ENCODE results near the gene FRRS1.

FRRS1 gene

GRCh38 chr1:99669821-99670220 lies 96.6 kb downstream of the FRRS1 start:
- no peak for DNase-seq (ENCODE audit: low read depth)
- no peak overlapping the region for H3K4me3 ChIP-seq (ENCODE audit: low read depth, low read length)
- TF ChIP-seq POLR2A (IDR thresholded peaks at IDR 0.05; ENCODE audit: extremely low read depth, insufficient read length) = no peak
- TF ChIP-seq, protein P1, sequence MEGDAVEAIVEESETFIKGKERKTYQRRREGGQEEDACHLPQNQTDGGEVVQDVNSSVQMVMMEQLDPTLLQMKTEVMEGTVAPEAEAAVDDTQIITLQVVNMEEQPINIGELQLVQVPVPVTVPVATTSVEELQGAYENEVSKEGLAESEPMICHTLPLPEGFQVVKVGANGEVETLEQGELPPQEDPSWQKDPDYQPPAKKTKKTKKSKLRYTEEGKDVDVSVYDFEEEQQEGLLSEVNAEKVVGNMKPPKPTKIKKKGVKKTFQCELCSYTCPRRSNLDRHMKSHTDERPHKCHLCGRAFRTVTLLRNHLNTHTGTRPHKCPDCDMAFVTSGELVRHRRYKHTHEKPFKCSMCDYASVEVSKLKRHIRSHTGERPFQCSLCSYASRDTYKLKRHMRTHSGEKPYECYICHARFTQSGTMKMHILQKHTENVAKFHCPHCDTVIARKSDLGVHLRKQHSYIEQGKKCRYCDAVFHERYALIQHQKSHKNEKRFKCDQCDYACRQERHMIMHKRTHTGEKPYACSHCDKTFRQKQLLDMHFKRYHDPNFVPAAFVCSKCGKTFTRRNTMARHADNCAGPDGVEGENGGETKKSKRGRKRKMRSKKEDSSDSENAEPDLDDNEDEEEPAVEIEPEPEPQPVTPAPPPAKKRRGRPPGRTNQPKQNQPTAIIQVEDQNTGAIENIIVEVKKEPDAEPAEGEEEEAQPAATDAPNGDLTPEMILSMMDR (IDR thresholded peaks at IDR 0.05; ENCODE audit: low read depth, low read length) = no peak
- no peak for TF ChIP-seq MYC (IDR thresholded peaks at IDR 0.05; ENCODE audit: low read depth, low read length)
- no peak for TF ChIP-seq MAX (IDR thresholded peaks at IDR 0.05; ENCODE audit: low read depth, low read length)

- TF ChIP-seq POLR2A (IDR thresholded peaks at IDR 0.05; ENCODE audit: extremely low read depth, insufficient read length) (no peak), MYC (IDR thresholded peaks at IDR 0.05; ENCODE audit: low read depth, low read length) (no peak), MAX (IDR thresholded peaks at IDR 0.05; ENCODE audit: low read depth, low read length) (no peak)
- TF ChIP-seq, protein P1 (IDR thresholded peaks at IDR 0.05; ENCODE audit: low read depth, low read length) = no peak
- H3K4me3 ChIP-seq (ENCODE audit: low read depth, low read length) = no peak overlapping the region
- no peak for DNase-seq (ENCODE audit: low read depth)
These were observed 97.1 kb downstream of the FRRS1 start for GRCh38 chr1:99669376-99669775.

DNA sequence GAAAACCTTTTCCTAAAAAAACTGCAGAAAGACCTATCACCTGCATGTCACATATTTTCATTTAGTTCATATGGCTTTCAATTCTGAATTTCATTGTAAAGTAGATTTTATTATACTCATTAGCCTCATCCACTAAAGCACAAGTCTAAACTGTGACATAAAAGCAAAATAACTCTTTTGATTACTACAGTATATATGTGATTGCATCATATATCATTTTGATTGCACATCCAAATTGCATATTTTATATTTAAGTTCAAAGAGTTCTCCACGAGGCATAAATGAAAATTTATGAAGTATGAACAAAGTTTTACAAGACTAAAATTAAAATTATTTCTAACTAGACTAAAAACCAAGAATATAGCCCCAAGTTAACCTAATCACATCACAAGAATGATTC lies 101.2 kb downstream of the FRRS1 start:
- TF ChIP-seq POLR2A (IDR thresholded peaks at IDR 0.05; ENCODE audit: extremely low read depth, insufficient read length) (no peak), MYC (IDR thresholded peaks at IDR 0.05; ENCODE audit: low read depth, low read length) (no peak), MAX (IDR thresholded peaks at IDR 0.05; ENCODE audit: low read depth, low read length) (no peak)
- TF ChIP-seq, protein P1 (IDR thresholded peaks at IDR 0.05; ENCODE audit: low read depth, low read length) = no peak
- no peak overlapping the region for H3K4me3 ChIP-seq (ENCODE audit: low read depth, low read length)

DNA sequence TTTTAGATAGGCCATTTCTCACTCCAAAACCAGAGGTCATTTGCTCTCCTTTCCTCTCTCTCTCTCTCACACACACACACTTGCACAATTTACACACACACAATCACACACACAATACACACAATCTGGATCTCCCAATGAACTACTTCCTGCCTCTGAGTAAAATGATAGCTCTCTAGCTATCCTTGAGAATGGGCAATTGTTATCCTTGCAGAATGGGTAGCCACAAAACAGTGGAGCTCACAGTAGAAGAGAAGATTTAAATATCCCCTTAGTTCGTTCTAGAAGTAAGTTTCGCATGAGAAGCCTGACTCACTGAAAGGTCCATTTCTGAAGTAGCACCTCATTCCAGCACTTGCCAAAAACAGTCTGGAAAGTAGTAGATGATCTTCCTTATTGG lies 102.9 kb downstream of the FRRS1 start:
- no peak for DNase-seq (ENCODE audit: low read depth)
- TF ChIP-seq MYC (IDR thresholded peaks at IDR 0.05; ENCODE audit: low read depth, low read length) (no peak), MAX (IDR thresholded peaks at IDR 0.05; ENCODE audit: low read depth, low read length) (no peak), POLR2A (IDR thresholded peaks at IDR 0.05; ENCODE audit: extremely low read depth, insufficient read length) (no peak)
- TF ChIP-seq, protein P1 (IDR thresholded peaks at IDR 0.05; ENCODE audit: low read depth, low read length) = no peak
- H3K4me3 ChIP-seq (ENCODE audit: low read depth, low read length) = no peak overlapping the region

More for the DNA sequence above, 101.2 kb downstream of the FRRS1 start:
- no peak for DNase-seq (ENCODE audit: low read depth)

DNA sequence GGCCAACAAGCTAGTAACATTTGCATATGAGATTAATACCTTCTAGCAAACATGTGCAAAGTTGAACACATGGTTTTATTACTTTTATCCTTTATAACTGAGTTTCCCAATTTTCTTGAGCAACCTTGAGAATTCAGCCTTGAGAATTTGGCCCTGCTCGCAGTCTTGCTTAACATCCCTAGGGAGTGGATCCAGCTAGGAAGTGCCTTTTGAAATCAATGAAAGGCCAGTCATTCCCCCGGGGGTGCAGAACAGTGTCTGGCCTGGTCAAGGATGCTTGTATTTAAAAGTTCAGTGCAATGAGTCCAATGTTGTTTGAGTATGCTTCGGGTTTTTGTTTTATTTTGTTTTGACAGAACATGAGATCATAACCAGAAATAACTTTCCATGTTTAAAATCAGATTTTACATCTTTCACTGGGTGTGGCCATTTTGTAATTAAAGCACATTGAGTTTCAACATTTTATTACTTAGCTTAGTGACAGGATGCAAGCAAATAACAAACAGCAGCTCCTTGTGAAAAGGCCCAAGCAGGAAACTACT lies 103.8 kb downstream of the FRRS1 start:
- DNase-seq (ENCODE audit: low read depth) = no peak
- TF ChIP-seq POLR2A (IDR thresholded peaks at IDR 0.05; ENCODE audit: extremely low read depth, insufficient read length) (no peak), MYC (IDR thresholded peaks at IDR 0.05; ENCODE audit: low read depth, low read length) (no peak), MAX (IDR thresholded peaks at IDR 0.05; ENCODE audit: low read depth, low read length) (no peak)
- TF ChIP-seq, protein P1 (IDR thresholded peaks at IDR 0.05; ENCODE audit: low read depth, low read length) = no peak
- no peak overlapping the region for H3K4me3 ChIP-seq (ENCODE audit: low read depth, low read length)
